Subcutaneous abdominal adipose tissue (tissue), 5 donors: Measurements from ENCODE around the gene RPS6KA1.

Experiments
- H3K27ac ChIP-seq: one replicate; pipeline ENCODE4 v1.7.0; 2013; ENCODE audit warnings: low read depth, mild to moderate bottlenecking, inconsistent platforms, low read length, moderate library complexity
- H3K27me3 ChIP-seq, 5 donors: one replicate each; pipeline ENCODE4 v1.7.0; 2013; ENCODE audit warnings: low read length in 5 of 5, inconsistent platforms in 1 of 5; ENCODE audit not compliant: control insufficient read depth in 5 of 5, insufficient read depth in 4 of 5
- H3K36me3 ChIP-seq, 5 donors: one replicate each; pipeline ENCODE4 v1.7.0; 2013; ENCODE audit warnings: low read length in 5 of 5; ENCODE audit not compliant: control insufficient read depth in 5 of 5, insufficient read depth in 5 of 5
- H3K4me1 ChIP-seq, 5 donors: one replicate each; pipeline ENCODE4 v1.7.0; 2013; ENCODE audit warnings: low read length in 5 of 5, mild to moderate bottlenecking in 3 of 5, moderate library complexity in 1 of 5; ENCODE audit not compliant: control insufficient read depth in 5 of 5, insufficient read depth in 5 of 5
- H3K4me3 ChIP-seq, 5 donors: one replicate each; pipeline ENCODE4 v1.7.0; 2013; ENCODE audit warnings: low read length in 5 of 5, low read depth in 1 of 5
- H3K9ac ChIP-seq, 5 donors: one replicate each; pipeline ENCODE4 v1.7.0; 2013; ENCODE audit warnings: low read length in 5 of 5, mild to moderate bottlenecking in 4 of 5, moderate library complexity in 3 of 5
- H3K9me3 ChIP-seq, 5 donors: one replicate each; pipeline ENCODE4 v1.7.0; 2013; ENCODE audit warnings: low read length in 5 of 5; ENCODE audit not compliant: control insufficient read depth in 5 of 5
- donor health status: healthy.
- donor health status: healthy.
- donor health status: healthy.
- donor health status: healthy.
- donor health status: healthy.

Gene RPS6KA1

DNA sequence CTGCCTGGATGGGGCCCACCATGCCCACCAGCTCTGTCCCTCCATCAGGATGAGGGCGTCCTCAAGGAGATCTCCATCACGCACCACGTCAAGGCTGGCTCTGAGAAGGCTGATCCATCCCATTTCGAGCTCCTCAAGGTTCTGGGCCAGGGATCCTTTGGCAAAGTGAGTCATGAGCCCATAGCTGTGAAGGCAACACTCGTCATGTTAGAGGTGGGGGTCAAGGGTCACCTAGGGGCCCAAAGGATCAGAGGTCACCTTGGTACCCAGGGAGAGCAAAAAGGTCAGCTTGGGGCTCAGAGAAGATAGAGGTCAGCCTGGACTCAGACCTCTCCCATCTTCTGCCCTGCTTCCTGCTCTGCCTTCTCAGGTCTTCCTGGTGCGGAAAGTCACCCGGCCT lies 17.3 kb downstream of the RPS6KA1 start:
- H3K27me3 ChIP-seq: no peaks in the 10 kb centered on the region

GRCh38 chr1:26548841-26549240 lies 19.3 kb downstream of the RPS6KA1 start:
- H3K27me3 ChIP-seq: no peaks in the 10 kb centered on the region

More for the DNA sequence above, 17.3 kb downstream of the RPS6KA1 start:
- Histone ChIP-seq H3K9me3 (no peaks in the 10 kb centered on the region), H3K4me1 (peaks cover 4 to 53% (median 21%) of the 10 kb centered on the region in 5 donors), H3K4me3 (peak overlapping the region in 1 of 5 donors; percentile 61), H3K27ac (no peak overlapping the region), H3K9ac (no peak overlapping the region), H3K36me3 (peaks cover 0 to 15% (median 3%) of the 10 kb centered on the region in 5 donors)

GRCh38 chr1:26550946-26551345 lies 21.4 kb downstream of the RPS6KA1 start:
- no peaks in the 10 kb centered on the region for H3K9me3 ChIP-seq
- peaks cover 0 to 18% (median 8%) of the 10 kb centered on the region in 5 donors for H3K4me1 ChIP-seq
- no peak overlapping the region for H3K4me3 ChIP-seq
- H3K9ac ChIP-seq: no peak overlapping the region
- H3K27ac ChIP-seq: no peak overlapping the region
- peaks cover 0 to 35% (median 3%) of the 10 kb centered on the region in 5 donors for H3K36me3 ChIP-seq
- H3K27me3 ChIP-seq: no peaks in the 10 kb centered on the region

More at GRCh38 chr1:26548841-26549240, 19.3 kb downstream of the RPS6KA1 start:
- Histone ChIP-seq H3K9ac (no peak overlapping the region), H3K4me3 (no peak overlapping the region), H3K9me3 (no peaks in the 10 kb centered on the region), H3K36me3 (peaks cover 0 to 19% (median 3%) of the 10 kb centered on the region in 5 donors), H3K4me1 (peaks cover 0 to 33% (median 10%) of the 10 kb centered on the region in 5 donors), H3K27ac (no peak overlapping the region)

- Histone ChIP-seq H3K9ac (no peak overlapping the region), H3K4me1 (peaks cover 0 to 4% (median 0%) of the 10 kb centered on the region in 5 donors), H3K9me3 (no peaks in the 10 kb centered on the region), H3K4me3 (no peak overlapping the region), H3K36me3 (peaks cover 0 to 43% (median 3%) of the 10 kb centered on the region in 5 donors), H3K27ac (no peak overlapping the region), H3K27me3 (no peaks in the 10 kb centered on the region)
These were observed 23.2 kb downstream of the RPS6KA1 start for GRCh38 chr1:26552720-26553119.

DNA sequence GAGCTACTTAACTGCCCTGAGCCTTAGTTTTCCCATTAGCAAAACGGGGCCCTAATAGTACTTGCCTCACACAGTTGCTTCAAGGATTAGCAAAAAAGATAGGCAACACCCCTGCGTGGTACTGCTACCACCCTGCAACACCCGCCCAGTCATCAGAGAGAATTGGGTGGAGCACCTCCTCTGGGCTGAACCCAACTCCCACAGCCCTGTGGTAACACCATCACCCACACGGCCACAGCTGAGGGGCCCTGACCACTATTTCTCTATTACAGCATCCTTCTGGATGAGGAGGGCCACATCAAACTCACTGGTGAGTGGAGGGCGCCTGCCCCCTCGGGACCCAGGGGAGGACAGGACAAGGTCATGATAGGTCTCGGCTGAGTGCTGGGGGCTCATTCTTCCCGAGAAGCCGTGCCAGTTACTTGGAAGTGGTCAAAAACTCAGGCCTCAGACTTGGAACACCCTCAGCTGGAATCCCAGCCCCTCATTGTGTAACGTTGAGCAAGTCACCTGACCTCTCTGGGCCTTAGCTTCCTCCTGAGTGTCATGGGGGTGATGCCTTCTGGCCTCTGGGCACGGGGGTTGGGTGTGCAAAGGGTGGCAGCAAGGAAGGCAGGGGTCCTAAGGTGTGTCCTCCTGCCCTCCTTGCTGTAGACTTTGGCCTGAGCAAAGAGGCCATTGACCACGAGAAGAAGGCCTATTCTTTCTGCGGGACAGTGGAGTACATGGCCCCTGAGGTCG lies 24.6 kb downstream of the RPS6KA1 start:
- Histone ChIP-seq H3K36me3 (peaks cover 0 to 51% (median 3%) of the 10 kb centered on the region in 5 donors), H3K27ac (no peak overlapping the region), H3K27me3 (no peaks in the 10 kb centered on the region), H3K4me3 (no peak overlapping the region), H3K4me1 (peaks cover 0 to 4% (median 0%) of the 10 kb centered on the region in 5 donors), H3K9me3 (no peaks in the 10 kb centered on the region), H3K9ac (no peak overlapping the region)

DNA sequence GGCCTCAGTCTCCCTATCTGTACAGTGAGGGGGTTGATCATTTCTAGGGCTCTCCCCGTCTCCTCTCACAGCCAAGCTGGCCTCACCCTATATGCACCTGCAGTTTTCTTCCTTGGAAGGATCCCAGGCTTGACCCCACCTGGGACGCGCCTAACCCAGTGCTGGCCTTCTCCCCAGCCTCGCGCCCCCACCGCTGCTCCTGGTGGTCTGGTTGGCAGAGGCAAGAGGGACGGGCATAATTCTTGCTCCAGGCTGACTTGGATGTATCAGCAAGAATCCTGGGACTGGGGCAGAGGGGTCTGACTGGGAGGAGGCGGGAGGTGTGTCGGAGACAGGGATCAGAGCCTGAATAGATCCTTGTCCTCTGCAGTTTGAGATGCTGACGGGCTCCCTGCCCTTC lies 25.2 kb downstream of the RPS6KA1 start:
- no peaks in the 10 kb centered on the region for H3K27me3 ChIP-seq
- H3K36me3 ChIP-seq: peaks cover 0 to 53% (median 3%) of the 10 kb centered on the region in 5 donors
- H3K27ac ChIP-seq: no peak overlapping the region
- H3K4me1 ChIP-seq: peaks cover 0 to 4% (median 0%) of the 10 kb centered on the region in 5 donors
- H3K9ac ChIP-seq: no peak overlapping the region
- no peak overlapping the region for H3K4me3 ChIP-seq
- H3K9me3 ChIP-seq: no peaks in the 10 kb centered on the region

GRCh38 chr1:26555550-26555981 lies 26.0 kb downstream of the RPS6KA1 start:
- Histone ChIP-seq H3K27ac (no peak overlapping the region), H3K27me3 (no peaks in the 10 kb centered on the region), H3K9ac (no peak overlapping the region), H3K9me3 (no peaks in the 10 kb centered on the region), H3K36me3 (peaks cover 0 to 58% (median 3%) of the 10 kb centered on the region in 5 donors), H3K4me3 (no peak overlapping the region), H3K4me1 (peaks cover 0 to 4% (median 0%) of the 10 kb centered on the region in 5 donors)

DNA sequence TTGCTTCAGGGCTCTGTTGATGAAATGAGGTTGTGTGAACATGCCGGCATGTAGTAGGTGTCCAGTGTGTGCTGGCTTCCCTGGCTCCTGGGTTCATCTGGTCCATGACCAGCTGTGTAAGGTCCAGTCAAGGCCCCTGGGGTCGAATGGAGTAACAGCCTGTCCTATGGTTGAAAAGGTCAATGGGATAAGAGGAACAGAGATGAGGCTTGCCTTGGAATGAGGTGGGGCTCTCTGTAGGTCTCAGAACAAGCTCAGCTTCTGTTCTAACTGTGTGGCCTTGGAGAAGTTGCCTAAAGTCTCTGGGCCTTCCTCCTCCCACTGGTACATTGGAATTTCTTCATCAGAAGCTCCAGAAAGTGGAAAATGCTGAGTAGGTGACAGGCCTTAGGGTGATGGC lies 26.6 kb downstream of the RPS6KA1 start:
- no peak overlapping the region for H3K9ac ChIP-seq
- H3K36me3 ChIP-seq: peaks cover 0 to 60% (median 3%) of the 10 kb centered on the region in 5 donors
- H3K9me3 ChIP-seq: no peaks in the 10 kb centered on the region
- H3K27ac ChIP-seq: no peak overlapping the region
- H3K4me3 ChIP-seq: no peak overlapping the region
- peaks cover 0 to 4% (median 0%) of the 10 kb centered on the region in 5 donors for H3K4me1 ChIP-seq
- H3K27me3 ChIP-seq: no peaks in the 10 kb centered on the region

- H3K36me3 ChIP-seq: peaks cover 0 to 61% (median 0%) of the 10 kb centered on the region in 5 donors
- no peak overlapping the region for H3K9ac ChIP-seq
- H3K27ac ChIP-seq: no peak overlapping the region
These were observed 27.4 kb downstream of the RPS6KA1 start for GRCh38 chr1:26557008-26557407.

DNA sequence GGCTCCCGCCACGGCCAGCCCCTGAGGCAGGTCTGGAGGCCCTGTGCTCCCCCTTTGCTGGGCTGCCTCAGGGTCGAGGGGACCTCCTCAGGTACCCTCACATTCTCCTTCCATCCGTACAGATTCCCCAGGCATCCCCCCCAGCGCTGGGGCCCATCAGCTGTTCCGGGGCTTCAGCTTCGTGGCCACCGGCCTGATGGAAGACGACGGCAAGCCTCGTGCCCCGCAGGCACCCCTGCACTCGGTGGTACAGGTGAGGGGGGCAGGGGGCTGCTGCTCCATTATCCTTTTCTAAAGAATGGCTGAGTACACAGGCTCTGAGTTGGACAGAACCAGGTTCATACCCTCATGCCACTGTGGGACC lies 29.1 kb downstream of the RPS6KA1 start:
- H3K27ac ChIP-seq: no peak overlapping the region
- H3K9ac ChIP-seq: no peak overlapping the region
- no peak overlapping the region for H3K4me3 ChIP-seq
- H3K27me3 ChIP-seq: no peaks in the 10 kb centered on the region
- H3K9me3 ChIP-seq: no peaks in the 10 kb centered on the region
- H3K36me3 ChIP-seq: peaks cover 0 to 58% (median 0%) of the 10 kb centered on the region in 5 donors
- peaks cover 0 to 4% (median 0%) of the 10 kb centered on the region in 5 donors for H3K4me1 ChIP-seq

More at GRCh38 chr1:26557008-26557407, 27.4 kb downstream of the RPS6KA1 start:
- H3K4me1 ChIP-seq: peaks cover 0 to 4% (median 0%) of the 10 kb centered on the region in 5 donors
- H3K4me3 ChIP-seq: no peak overlapping the region
- H3K27me3 ChIP-seq: no peaks in the 10 kb centered on the region
- no peaks in the 10 kb centered on the region for H3K9me3 ChIP-seq
